NT2/D1 (cell line): Measurements from ENCODE around the gene UCN3.
"Not testable (repeated sequence)": the region's sequence is repeated elsewhere in the genome, so short reads cannot be mapped to it uniquely, and the experiment has no call there.

Experiments used
- DNase-seq: peaks from one replicate; pipeline ENCODE4 v3.0.0-alpha.2; 2011; ENCODE audit warnings: low read depth, low spot score
- H3K27me3 ChIP-seq: 2 replicates; pipeline ENCODE4 v1.6.0; 2011; ENCODE audit warnings: mild to moderate bottlenecking; ENCODE audit not compliant: insufficient read length, insufficient read depth
- H3K36me3 ChIP-seq: 2 replicates; pipeline ENCODE4 v1.6.1; 2011; ENCODE audit warnings: mild to moderate bottlenecking, low read length, mixed read lengths; ENCODE audit not compliant: insufficient read depth, insufficient read length
- H3K4me1 ChIP-seq: 2 replicates; pipeline ENCODE4 v1.5.1; 2011; ENCODE audit not compliant: insufficient read depth, insufficient read length
- H3K4me3 ChIP-seq: 2 replicates; pipeline ENCODE4 v1.5.1; 2011; ENCODE audit warnings: low read depth; ENCODE audit not compliant: insufficient read length
- H3K9ac ChIP-seq: 2 replicates; pipeline ENCODE4 v1.6.0; 2011; ENCODE audit warnings: low read depth; ENCODE audit not compliant: insufficient read length
- H3K9me3 ChIP-seq: 2 replicates; pipeline ENCODE4 v1.5.1; 2011; ENCODE audit warnings: mild to moderate bottlenecking, low read length; ENCODE audit not compliant: insufficient read depth
- SUZ12 ChIP-seq: IDR thresholded peaks from 2 replicates; pipeline ENCODE4 v1.6.1; 2011; ENCODE audit not compliant: insufficient read length, insufficient read depth; ENCODE audit errors: extremely low read depth
- YY1 ChIP-seq: IDR thresholded peaks from 2 replicates; pipeline ENCODE4 v1.6.1; 2011; ENCODE audit not compliant: insufficient read length, insufficient read depth
- ZNF274 ChIP-seq: IDR thresholded peaks from 2 replicates; pipeline ENCODE4 v1.6.1; 2011; ENCODE audit warnings: mild to moderate bottlenecking, low read depth, low read length

The UCN3 gene

DNA sequence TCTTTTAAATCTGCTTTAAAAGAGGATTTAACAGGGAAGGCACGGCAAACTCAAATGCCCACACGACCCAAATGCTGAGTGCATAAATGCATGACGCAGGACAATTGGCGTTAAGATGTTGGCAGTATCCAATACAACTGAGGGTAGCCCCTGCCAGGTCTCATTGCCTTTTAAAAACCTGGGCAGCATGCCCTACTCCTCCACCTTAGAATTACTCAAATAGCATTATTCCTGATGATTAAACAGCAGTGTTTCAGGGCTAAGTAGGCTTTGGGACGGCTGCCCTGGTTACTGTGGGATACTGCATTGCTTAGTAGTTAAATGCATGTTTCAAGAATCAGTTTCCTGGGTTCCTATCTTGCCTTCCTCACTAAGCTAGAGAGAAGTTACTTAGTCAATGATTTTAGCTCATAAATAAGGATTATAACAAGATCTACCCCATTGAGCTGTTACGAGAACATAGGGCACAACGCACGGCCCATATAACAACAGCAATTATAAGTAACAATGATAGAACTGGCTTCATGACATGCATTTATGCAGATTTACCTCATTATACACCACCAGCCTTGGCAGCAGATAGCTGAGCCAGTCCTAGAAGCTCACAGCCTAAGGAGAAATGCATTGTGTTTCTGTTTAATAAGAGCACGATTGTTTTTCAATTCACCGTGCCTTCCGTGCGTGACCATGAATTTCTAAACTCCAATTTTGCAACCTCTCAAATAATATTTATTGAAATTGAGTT is 32.0 kb downstream of the UCN3 start:
- H3K4me3 ChIP-seq: no peak overlapping the region
- H3K9ac ChIP-seq: no peak overlapping the region
- no peak for DNase-seq
- no peaks in the 10 kb centered on the region for H3K4me1 ChIP-seq
- no peak for TF ChIP-seq SUZ12
- no peak for TF ChIP-seq ZNF274
- no peak for TF ChIP-seq YY1
- no peaks in the 10 kb centered on the region for H3K36me3 ChIP-seq
- peaks cover 2% of the 10 kb centered on the region; the same call in 1 of the 2 replicates for H3K9me3 ChIP-seq
- H3K27me3 ChIP-seq: no peaks in the 10 kb centered on the region

DNA sequence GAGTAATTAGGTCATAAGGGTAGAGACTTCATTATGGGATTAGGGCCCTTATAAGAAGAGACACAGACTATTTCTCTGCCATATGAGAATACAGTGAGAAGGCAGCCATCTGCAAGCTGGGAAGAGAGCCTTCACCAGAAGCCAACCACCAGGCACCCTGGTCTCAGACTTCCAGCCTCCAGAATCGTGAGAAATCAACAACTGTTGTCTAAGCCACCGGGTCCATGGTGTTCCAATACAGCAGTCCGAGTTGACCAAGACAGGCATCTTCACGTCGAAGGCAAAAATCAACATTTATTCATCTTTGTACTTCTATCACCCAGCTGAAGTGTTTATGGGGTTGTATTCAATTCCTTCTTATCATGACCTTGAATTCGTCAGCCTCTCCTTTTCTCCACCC is 34.6 kb downstream of the UCN3 start:
- DNase-seq: no peak
- Histone ChIP-seq H3K9me3 (no peaks in the 10 kb centered on the region), H3K4me1 (no peaks in the 10 kb centered on the region), H3K9ac (no peak overlapping the region), H3K4me3 (no peak overlapping the region), H3K27me3 (no peaks in the 10 kb centered on the region), H3K36me3 (no peaks in the 10 kb centered on the region)
- TF ChIP-seq ZNF274 (no peak), YY1 (no peak), SUZ12 (no peak)

DNA sequence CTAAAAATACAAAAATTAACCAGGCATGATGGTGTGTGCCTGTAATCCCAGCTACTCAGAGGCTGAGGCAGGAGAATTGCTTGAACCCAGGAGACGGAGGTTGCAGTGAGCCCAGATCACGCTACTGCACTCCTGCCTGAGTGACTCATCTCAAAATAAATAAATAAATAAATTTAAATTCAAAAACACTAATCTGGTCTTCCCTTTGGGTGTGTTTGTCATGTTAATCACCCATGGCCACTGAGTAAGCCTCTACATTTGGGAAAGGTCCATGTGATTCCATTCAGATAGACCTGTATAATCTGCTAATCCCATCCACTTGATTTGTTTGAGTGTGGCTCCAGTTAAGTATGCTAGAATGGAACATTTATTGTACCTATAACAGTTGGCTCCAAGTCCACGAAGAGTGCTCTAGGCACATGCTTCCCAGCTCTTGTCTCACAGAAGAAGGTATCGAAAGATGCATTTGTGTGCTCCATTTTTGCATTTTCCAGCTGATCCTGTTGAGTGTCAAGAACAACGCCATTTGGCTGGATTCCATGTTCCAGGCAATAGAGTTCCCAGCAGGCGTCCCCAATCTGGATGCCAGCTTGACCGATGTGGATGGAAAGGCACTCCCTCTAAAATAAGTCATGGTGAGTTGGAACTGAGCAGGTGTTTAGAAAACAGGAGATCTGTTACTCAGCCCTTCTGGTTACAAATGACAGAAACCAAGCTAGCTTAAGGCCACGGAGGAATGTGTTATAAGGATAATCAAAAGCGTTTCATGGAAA is 35.9 kb downstream of the UCN3 start:
- H3K9ac ChIP-seq: no peak overlapping the region
- no peaks in the 10 kb centered on the region for H3K27me3 ChIP-seq
- no peak for TF ChIP-seq ZNF274
- no peak for TF ChIP-seq SUZ12
- no peak for TF ChIP-seq YY1
- no peaks in the 10 kb centered on the region for H3K9me3 ChIP-seq
- DNase-seq: no peak
- H3K4me1 ChIP-seq: no peaks in the 10 kb centered on the region
- no peak overlapping the region for H3K4me3 ChIP-seq
- no peaks in the 10 kb centered on the region for H3K36me3 ChIP-seq

DNA sequence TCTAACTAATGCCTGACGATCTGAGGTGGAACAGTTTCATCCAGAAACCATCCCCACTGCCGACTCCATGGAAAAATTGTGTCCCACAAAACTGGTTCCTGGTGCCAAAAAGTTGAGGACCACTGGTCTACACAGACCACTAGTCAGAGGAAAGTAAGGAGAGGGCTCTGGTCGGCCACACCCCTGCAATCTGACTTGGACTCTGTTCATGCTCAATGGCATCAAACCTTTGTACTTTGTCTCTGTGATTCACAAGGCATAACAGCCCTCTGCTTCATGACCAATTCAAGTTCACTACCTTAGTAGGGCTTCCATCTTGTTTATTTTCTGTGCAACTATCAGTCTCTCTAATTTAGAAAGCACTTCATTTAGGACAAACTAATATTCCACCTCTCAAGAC is 38.0 kb downstream of the UCN3 start:
- Histone ChIP-seq H3K36me3 (no peaks in the 10 kb centered on the region), H3K9me3 (peaks cover 9% of the 10 kb centered on the region), H3K9ac (no peak overlapping the region), H3K4me3 (no peak overlapping the region), H3K27me3 (no peaks in the 10 kb centered on the region), H3K4me1 (no peaks in the 10 kb centered on the region)
- DNase-seq: no peak
- TF ChIP-seq YY1 (no peak), SUZ12 (no peak), ZNF274 (no peak)

DNA sequence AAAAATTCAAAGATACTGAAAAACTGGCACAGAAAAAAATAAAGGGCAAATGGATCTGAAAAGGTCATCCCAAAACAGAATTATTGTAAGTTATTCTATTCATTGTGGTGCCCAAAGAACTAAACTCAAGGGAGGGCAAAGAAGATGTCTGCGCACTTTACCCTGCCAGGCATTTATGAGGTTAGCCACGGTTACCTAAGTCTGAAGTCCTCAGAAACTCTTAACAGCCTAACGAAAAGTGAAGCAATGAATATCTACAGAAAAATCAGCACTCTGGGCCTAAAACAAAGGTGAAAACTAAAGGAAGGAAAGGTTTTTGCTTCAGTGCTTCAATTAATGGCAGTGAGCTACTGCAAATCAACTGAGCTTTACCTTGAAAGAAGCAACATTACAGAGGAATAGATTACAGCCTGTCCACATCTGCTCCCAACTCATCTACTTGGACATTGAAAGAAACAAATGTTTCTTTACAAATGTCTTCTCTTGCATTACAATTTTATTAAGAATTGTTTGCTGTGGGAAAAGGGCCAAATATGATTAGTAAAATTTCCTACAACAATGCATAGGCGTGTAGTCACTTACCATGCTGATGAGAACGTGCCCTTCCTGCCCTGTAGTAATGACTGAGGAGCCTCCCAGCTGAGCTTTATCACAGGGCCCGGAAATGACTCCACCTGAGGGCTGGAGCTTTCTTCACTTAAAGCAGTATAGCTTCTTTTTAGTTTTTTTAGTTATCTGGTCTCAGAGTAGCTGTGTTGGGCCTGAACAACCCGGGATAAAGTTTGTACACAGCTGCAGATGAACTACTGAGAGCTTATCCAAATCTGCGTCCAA is 39.7 kb downstream of the UCN3 start, which contains the start of gene TUBAL3:
TUBAL3 (minus strand) TSS at position 621 of the 834 bp plus-strand sequence; CDS start at position 585, 36 bp downstream.
- Histone ChIP-seq H3K27me3 (no peaks in the 10 kb centered on the region), H3K9ac (no peak within 1 kb of the TSS), H3K9me3 (peaks cover 9% of the 10 kb centered on the region), H3K4me3 (no peak within 1 kb of the TSS), H3K4me1 (no peaks in the 10 kb centered on the region), H3K36me3 (no peaks in the 10 kb centered on the region)
- DNase-seq: no peak
- TF ChIP-seq SUZ12 (no peak), YY1 (no peak), ZNF274 (no peak)

DNA sequence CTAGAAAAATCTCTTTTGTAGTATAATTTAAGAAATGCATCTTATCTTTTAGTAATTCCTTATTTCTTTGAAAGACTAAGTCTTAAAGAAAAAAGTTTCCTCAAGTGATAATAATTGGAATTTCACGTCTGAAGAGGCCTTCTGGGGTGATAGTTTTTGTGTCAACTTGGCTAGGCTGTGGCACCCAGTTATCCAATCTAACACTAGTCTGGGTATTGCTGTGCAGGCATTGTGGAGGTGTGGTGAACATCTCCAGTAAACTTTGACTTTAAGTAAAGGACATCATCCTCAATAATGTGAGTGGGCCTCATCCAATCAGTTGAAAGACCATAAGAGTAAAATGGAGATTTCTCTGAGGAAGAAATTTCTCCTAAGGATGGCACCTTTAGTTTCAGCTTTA is 42.2 kb downstream of the UCN3 start:
- H3K4me3 ChIP-seq: no peak overlapping the region
- H3K4me1 ChIP-seq: no peaks in the 10 kb centered on the region
- no peak overlapping the region for H3K9ac ChIP-seq
- TF ChIP-seq SUZ12 (no peak), YY1 (no peak), ZNF274 (no peak)
- no peaks in the 10 kb centered on the region for H3K36me3 ChIP-seq
- H3K9me3 ChIP-seq: peaks cover 9% of the 10 kb centered on the region
- H3K27me3 ChIP-seq: no peaks in the 10 kb centered on the region
- no peak for DNase-seq

DNA sequence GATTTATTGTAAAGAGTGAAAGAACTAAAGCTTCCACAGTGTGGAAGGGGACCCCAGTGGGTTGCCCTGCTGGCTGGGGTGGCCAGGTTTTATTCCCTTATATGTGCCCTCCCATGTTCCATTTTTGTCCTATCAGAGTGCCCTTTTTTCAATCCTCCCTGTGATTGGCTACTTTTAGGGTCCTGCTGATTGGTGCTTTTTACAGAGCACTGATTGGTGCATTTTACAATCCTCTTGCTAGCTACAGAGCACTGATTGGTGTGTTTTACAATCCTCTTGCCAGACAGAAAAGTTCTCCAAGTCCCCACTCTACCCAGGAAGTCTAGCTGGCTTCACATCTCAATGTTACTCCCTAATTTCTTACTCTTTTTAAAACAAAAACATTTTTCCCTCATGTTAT is 46.0 kb downstream of the UCN3 start:
- not testable (repeated sequence) for DNase-seq

More for the DNA sequence above, 46.0 kb downstream of the UCN3 start:
- not testable (repeated sequence) for H3K4me1 ChIP-seq, H3K36me3 ChIP-seq, H3K9ac ChIP-seq, H3K4me3 ChIP-seq, H3K27me3 ChIP-seq, H3K9me3 ChIP-seq
